ENCODE results near the gene ROBO4. TPM values are rescaled to one million over a fixed set of nuclear protein-coding genes. Genes with fewer than 3 reads are reported as not detected.

ROBO4 gene
- total and polyA plus RNA-seq, 2 of the 13 experiments (the other 11 are each of a cell fraction or from before 2014, with no cell fraction given), result 0.07 to 1.1 TPM

GRCh38 chr11:124882339-124883071 lies 15.2 kb downstream of the ROBO4 start (continued):
- TF ChIP-seq ZFP91 (CRISPR knock-in tag; IDR thresholded peaks at IDR 0.05; ENCODE audit: borderline replicate concordance) (peak; percentile 55; the same call in 1 of the 2 replicates), ZNF331 (CRISPR knock-in tag; IDR thresholded peaks at IDR 0.05) (peak; percentile 13; the same call in 1 of the 2 replicates), CC2D1A (CRISPR knock-in tag; IDR thresholded peaks at IDR 0.05) (no peak), LCORL (IDR thresholded peaks at IDR 0.05) (no peak), LCORL (CRISPR knock-in tag; IDR thresholded peaks at IDR 0.05) (peak; percentile 94), ZNF326 (CRISPR knock-in tag; IDR thresholded peaks at IDR 0.05; ENCODE audit: borderline replicate concordance) (no peak), ZNF781 (CRISPR knock-in tag; IDR thresholded peaks at IDR 0.05; ENCODE audit: borderline replicate concordance, not compliant biosample characterization) (no peak), ZFP1 (CRISPR knock-in tag; IDR thresholded peaks at IDR 0.05) (no peak), PAX8 (CRISPR knock-in tag; IDR thresholded peaks at IDR 0.05; ENCODE audit: borderline replicate concordance) (no peak), ZNF263 (CRISPR knock-in tag; IDR thresholded peaks at IDR 0.05) (no peak; the same call in 1 of the 2 replicates), MAFK (conservative IDR thresholded peaks at IDR 0.05 in 1 of 2, IDR thresholded peaks at IDR 0.05 in 1 of 2; ENCODE audit: low read length in 2 of 2) (no peak), NR2F2 (IDR thresholded peaks at IDR 0.05; ENCODE audit: borderline replicate concordance, low read depth) (peak; percentile 98), HBP1 (CRISPR knock-in tag; IDR thresholded peaks at IDR 0.05; ENCODE audit: low read depth) (no peak), ZSCAN29 (CRISPR knock-in tag; conservative IDR thresholded peaks at IDR 0.05) (peak; percentile 77; the same call in 1 of the 2 replicates), HNRNPK (IDR thresholded peaks at IDR 0.05; ENCODE audit: low read depth, low read length, poor library complexity, severe bottlenecking) (no peak)

All from HepG2 (cell line).